HG03378 (cell line): ENCODE measurements around the gene ABCA9.
"Not testable (repeated sequence)": the region's sequence is repeated elsewhere in the genome, so short reads cannot be mapped to it uniquely, and the experiment has no call there.

ENCODE experiments used
- ATAC-seq: cut with Tn5 transposase; IDR thresholded peaks from one replicate; pipeline ENCODE4 v1.9.1; 2021; ENCODE audit warnings: mild to moderate bottlenecking, moderate library complexity; ENCODE audit not compliant: unreplicated experiment

ABCA9 gene, protein sequence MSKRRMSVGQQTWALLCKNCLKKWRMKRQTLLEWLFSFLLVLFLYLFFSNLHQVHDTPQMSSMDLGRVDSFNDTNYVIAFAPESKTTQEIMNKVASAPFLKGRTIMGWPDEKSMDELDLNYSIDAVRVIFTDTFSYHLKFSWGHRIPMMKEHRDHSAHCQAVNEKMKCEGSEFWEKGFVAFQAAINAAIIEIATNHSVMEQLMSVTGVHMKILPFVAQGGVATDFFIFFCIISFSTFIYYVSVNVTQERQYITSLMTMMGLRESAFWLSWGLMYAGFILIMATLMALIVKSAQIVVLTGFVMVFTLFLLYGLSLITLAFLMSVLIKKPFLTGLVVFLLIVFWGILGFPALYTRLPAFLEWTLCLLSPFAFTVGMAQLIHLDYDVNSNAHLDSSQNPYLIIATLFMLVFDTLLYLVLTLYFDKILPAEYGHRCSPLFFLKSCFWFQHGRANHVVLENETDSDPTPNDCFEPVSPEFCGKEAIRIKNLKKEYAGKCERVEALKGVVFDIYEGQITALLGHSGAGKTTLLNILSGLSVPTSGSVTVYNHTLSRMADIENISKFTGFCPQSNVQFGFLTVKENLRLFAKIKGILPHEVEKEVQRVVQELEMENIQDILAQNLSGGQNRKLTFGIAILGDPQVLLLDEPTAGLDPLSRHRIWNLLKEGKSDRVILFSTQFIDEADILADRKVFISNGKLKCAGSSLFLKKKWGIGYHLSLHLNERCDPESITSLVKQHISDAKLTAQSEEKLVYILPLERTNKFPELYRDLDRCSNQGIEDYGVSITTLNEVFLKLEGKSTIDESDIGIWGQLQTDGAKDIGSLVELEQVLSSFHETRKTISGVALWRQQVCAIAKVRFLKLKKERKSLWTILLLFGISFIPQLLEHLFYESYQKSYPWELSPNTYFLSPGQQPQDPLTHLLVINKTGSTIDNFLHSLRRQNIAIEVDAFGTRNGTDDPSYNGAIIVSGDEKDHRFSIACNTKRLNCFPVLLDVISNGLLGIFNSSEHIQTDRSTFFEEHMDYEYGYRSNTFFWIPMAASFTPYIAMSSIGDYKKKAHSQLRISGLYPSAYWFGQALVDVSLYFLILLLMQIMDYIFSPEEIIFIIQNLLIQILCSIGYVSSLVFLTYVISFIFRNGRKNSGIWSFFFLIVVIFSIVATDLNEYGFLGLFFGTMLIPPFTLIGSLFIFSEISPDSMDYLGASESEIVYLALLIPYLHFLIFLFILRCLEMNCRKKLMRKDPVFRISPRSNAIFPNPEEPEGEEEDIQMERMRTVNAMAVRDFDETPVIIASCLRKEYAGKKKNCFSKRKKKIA (N-terminal part only)

DNA sequence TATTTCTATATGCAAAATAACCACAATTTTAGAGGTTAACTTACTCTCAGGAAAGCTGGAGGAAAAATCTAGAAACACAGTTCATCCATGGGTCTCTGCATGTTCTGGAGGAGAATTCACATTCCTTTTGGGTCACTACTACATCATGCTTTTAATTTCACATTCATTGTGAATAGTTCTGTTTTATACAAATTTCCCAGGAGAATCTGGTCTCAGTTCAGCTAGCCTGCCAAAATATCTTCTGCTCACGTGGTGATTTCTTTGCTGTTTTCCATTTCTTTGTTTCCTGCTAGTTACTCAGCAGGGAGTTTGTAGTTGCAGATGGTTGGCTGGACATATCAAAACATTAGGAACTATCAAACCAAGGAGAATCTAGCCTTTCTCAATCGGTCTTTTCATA, at the start of gene ABCA9:
Gene ABCA9 (minus strand): TSS at position 106 of the 400 bp plus-strand sequence. CDS start 9,801 bp downstream, outside the sequence.
- ATAC-seq = no peak

- ATAC-seq = no peak
Measured at GRCh38 chr17:69105907-69106730, 45.4 kb upstream of the ABCA9 start.

DNA sequence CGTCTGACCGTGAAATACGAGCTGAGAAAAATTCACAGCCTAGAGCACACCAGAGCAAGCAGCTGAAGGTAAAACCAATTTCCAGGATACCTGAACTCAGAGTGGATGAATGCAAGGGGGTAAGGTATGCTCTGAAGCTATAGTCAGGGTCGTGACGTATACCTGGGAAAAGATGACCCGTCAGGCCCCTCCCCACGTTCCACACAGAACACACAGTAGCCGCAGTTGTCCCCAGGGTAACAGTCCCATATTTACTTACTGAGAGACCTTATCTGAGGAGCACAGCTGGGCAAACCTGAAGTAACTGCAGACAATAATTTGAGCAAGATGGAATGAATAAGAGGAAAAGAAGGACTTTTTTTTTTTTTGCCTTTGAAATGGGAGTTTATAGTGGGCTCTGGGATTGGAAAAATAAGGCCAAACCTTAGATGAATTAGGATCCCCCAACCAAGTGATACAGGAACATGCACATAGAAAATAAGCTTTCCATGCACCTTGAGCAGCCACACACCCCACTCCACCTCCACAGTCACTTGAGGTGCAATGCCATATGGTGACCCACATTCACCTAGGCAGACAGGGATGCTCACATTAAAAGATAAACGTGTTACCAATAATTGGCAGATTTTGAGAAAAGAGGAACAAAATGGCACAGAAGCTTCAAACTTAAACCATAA, 43.0 kb upstream of the ABCA9 start:
- ATAC-seq = no peak

- no peak for ATAC-seq
Measured at GRCh38 chr17:69098625-69099024, 37.9 kb upstream of the ABCA9 start.

DNA sequence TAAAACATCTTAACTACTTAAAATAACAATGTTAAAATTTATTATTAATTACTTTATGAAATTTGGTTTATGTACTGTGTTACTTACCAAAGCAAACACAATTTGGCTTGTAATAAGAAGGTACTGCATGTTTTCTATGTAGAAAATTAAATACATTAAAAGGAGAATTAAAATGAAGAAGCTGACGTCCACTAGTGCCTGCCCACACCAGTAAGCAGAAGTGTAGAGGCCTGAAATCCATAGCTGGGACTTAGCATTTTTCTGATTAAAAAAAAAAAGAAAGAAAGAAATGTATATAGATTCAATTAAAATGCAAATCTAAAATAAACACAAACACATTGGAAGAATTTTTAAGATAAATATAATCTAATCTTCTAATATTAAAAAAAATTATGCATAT, 35.8 kb upstream of the ABCA9 start:
- no peak for ATAC-seq

DNA sequence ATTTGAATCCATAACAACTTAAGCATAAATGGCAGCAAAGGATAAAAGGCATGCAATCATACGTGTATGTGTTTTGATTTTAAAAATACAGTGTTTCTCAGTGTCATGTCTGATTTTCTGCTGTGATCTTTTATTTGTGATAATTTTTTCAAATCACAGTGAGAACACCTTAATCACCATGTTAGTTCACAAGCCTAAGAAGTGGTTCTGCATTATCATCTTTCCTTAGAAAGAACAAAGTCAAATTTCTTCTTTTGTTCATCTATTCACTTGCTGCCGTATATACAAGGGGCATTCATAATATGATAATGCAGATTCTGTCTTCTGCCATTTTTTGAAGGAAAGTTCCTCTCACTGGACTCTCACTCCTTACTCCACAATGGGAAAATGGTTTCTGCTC, 33.3 kb upstream of the ABCA9 start:
- ATAC-seq = no peak

DNA sequence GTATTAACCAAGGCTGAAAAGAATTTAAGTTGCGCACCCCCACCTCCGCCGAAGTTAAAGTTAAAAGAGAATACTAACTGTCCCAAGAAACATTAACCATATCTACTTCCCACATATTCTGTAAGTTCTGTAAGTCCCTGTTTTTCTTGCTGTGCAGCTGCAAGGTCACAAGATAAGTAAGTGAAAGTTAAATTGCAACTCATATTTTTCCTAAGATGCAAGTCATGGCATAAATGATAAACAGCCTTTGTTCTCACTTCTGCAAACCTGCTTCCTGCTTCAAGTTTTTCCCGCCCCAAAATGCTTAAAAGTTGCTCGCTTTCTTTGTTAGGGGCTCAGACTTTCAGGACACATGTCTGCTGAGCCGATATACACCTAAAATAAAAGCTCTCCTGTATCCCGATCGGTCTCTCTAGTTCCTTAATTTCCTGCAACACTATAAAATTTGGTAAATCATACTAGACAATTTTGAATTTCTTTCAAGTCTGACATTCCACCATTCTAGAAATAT, 32.6 kb upstream of the ABCA9 start:
- ATAC-seq = no peak

DNA sequence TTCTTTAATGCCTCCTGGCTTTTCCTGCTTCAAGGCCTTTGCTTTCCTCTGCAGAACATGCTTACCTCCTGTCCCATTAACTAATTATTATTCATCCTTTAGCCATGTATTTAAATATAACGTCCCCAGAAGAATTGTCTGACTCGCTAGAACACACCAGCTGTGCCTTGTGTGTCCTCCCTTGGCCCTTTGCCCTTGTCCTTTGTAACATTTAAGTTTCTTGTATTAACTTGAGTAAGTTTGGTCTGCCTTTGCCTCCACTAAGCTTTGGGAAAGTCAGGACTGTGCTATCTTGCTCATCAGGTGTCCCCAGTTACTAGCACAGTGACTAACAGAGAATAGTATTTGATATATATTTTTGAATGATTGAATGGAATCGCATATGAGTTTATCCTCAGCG, 29.6 kb upstream of the ABCA9 start:
- ATAC-seq = no peak

DNA sequence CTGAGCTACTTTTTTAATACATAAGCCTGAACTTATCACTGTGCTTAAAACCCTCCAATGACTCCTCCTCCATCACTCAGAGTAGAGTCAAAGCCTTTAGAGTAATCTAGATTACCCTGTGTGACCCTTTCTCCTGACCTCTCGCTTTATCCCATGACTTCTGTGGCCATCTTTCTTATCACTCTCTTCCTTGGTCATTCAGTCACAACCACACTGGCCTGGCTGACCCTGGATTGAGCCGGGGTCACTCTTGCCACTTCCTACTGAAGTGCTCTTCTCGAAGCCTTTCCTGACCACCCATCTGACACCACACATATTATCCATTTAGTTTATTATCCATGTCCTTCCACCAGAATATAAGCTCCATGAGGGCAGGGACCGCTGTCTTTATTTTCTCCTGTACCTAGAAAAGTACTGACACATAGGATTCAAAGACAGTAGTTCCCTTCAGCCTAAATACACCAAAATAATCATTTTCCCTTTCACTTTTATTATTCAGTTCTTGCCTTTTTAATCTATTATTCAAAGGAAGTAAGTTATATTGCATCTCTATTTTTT, 28.0 kb upstream of the ABCA9 start:
- ATAC-seq = no peak

DNA sequence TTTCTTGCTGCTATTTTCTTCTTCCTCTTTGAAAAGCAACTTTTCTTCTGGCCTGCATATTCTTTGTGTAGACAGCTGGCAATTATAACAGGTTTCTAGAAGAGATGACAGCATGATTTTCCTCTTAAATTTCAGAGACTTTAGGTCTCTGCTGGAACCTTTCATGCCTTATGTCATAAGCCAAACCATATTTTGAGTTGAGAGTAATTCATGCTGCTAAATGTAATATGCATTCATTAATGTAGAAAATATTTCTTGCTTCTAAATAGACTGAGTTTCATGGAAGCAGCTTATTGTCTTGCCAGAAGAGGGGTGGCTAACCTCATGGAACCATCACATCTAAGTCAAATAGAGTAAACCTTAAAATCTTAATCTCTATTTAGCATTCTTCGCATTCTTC, 25.9 kb upstream of the ABCA9 start:
- ATAC-seq = no peak

DNA sequence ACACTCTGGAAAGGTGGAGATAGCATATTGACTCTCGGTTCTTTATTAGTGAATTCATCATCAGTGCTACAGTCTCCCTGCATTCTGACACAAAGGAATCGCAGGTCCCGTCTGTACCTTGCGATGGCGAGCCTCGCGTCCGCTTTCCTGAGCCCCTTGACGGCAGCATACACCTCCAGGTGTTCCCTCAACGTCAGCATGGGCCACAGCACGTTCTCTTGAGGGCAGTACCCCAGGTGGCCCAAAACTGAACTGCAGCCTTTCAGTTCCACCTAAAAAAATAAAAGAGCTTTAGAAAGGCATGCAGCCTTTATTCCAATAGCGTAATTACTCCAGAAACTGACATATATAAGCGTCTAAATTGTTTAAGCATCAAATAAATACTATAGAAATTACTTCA, 24.2 kb upstream of the ABCA9 start:
- no peak for ATAC-seq

GRCh38 chr17:69082696-69083095, 22.0 kb upstream of the ABCA9 start:
- no peak for ATAC-seq

DNA sequence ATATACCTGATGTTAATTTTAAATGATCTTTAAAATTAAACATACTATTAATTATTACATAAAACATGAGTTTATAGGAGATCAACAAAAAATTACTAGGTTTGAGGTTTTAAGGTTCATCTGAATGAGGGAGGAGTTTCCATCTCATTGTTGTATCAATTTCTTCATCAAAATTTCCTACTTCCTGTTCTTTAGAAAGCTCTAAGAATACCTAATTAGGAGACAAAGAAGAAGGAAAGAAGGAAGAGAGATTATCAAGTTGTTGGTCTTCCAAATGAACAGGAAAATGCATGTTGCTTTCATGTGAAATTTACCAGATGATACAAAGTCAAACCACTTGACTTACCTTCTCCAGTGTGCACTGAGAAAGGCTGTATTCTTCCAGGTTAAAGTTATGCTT, 18.1 kb upstream of the ABCA9 start:
- ATAC-seq = no peak

GRCh38 chr17:69075823-69076222, 15.1 kb upstream of the ABCA9 start:
- ATAC-seq = no peak

DNA sequence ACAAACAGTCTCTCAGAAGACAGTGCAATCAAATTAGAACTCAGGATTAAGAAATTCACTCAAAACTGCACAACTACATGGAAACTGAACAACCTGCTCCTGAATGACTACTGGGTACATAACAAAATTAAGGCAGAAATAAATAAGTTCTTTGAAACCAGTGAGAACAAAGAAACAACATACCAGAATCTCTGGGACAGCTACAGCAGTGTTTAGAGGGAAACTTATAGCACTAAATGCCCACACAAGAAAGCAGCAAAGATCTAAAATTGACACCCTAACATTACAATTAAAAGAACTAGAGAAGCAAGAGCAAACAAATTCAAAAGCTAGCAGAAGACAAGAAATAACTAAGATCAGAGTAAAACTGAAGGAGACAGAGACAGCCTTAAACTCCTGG, 12.7 kb upstream of the ABCA9 start:
- ATAC-seq = not testable (repeated sequence)

DNA sequence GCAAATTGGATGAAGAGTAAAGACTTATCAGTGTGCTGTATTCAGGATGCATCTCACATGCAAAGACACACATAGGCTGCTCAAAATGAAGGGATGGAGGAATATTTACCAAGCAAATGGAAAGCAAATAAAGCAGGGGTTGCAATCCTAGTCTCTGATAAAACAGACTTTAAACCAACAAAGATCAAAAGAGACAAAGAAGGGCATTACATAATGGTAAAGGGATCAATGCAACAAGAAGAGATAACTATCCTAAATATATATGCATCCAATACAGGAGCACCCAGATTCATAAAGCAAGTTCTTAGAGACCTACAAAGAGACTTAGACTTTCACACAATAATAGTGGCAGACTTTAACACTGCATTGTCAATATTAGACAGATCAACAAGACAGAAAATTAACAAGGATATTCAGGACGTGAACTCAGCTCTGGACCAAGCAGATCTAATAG, 12.1 kb upstream of the ABCA9 start:
- not testable (repeated sequence) for ATAC-seq

GRCh38 chr17:69071233-69071586, 10.5 kb upstream of the ABCA9 start:
- not testable (repeated sequence) for ATAC-seq

- not testable (repeated sequence) for ATAC-seq
Measured at GRCh38 chr17:69070378-69071232, 9.9 kb upstream of the ABCA9 start.
